ENCODE data around the gene RPS23.

Gene RPS23

DNA sequence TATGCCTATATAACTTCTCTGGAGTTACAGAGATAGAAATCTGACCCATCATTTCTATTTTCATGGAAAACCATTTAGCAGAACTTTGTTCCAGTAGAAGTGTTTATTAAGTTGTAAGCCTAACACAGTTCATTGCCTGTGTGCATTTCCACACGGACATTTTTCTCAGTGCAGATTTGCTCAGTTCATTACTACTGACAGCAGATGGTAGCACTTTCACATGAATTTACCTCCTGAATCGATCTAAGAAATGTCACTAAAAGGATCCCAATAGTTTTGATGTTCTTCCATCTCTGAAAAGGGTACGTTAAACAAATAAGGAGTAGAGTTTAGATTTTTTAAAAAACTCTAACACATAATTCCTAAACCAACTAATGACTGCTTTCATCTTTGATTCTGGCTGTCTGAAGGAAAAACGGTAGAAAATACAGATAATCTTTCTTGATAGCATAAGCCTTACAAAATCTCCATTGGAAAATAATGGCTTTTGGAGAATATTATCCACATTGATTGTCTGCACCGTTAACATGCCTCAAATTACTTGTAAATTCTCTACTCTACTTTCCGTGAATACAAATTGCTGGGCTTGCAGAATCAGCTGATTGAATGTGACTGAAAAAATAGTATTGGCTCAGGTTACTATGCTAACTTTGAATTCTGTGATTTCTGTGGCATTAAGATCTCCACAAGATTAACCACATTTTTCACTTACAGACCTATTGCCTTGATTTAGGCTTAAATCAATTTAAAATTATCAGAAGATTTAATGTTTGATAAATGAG lies 33.1 kb downstream of the RPS23 start:
- H3K4me1 Mint-ChIP-seq (ENCODE audit: low read depth): no peaks in the 10 kb centered on the region
- H3K36me3 Mint-ChIP-seq (ENCODE audit: low read depth): peaks cover 5% of the 10 kb centered on the region
- no peaks in the 10 kb centered on the region for H3K27me3 Mint-ChIP-seq (ENCODE audit: low read depth)
- H3K27ac Mint-ChIP-seq: no peak overlapping the region
- H3K9me3 Mint-ChIP-seq: peaks cover 18% of the 10 kb centered on the region
- no peak overlapping the region for H3K4me3 Mint-ChIP-seq

DNA sequence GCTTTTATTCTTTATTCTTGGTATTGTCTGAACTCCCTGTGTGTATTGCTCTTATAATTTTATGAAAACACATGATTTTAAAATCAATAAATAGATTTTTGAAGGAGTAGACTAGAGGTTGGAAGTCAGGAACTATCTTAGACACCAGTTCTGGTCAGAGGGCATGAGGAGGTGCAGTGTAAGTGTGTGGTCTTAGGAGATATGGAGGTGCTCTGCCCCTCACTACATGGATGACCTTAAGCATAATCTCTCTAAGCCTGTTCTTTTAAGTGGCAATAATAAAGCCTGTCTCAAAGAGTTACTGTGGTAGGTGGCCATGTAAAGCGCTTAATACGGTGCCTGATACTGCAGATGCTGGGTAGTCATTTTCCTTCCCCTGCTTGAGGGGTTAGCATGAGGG lies 34.0 kb downstream of the RPS23 start:
- Mint-ChIP-seq H3K4me3 (no peak overlapping the region), H3K27me3 (ENCODE audit: low read depth) (no peaks in the 10 kb centered on the region), H3K27ac (no peak overlapping the region), H3K36me3 (ENCODE audit: low read depth) (peaks cover 5% of the 10 kb centered on the region), H3K4me1 (ENCODE audit: low read depth) (no peaks in the 10 kb centered on the region), H3K9me3 (peaks cover 18% of the 10 kb centered on the region)

DNA sequence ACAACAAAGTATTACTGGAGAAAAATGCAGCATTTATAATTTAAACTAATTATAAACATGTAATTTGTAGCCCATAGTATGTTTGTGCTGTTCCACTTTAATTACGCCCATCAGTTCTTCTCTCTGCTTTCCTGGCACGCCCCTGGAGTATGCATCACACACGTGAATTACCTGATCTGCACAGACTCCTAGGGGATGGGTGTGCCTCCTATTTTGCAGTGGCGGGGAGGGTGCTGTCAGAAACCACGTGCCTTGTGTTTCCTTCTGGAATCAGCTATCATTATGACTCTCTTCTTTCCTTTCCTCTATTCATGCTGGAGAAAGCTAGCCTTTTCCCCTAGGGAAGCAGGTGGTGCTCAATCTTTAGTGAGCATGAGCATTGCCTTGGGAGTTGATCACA lies 43.3 kb downstream of the RPS23 start:
- H3K36me3 Mint-ChIP-seq (ENCODE audit: low read depth): no peaks in the 10 kb centered on the region
- no peaks in the 10 kb centered on the region for H3K4me1 Mint-ChIP-seq (ENCODE audit: low read depth)
- H3K27ac Mint-ChIP-seq: no peak overlapping the region
- H3K4me3 Mint-ChIP-seq: no peak overlapping the region
- H3K9me3 Mint-ChIP-seq: no peaks in the 10 kb centered on the region
- no peaks in the 10 kb centered on the region for H3K27me3 Mint-ChIP-seq (ENCODE audit: low read depth)

DNA sequence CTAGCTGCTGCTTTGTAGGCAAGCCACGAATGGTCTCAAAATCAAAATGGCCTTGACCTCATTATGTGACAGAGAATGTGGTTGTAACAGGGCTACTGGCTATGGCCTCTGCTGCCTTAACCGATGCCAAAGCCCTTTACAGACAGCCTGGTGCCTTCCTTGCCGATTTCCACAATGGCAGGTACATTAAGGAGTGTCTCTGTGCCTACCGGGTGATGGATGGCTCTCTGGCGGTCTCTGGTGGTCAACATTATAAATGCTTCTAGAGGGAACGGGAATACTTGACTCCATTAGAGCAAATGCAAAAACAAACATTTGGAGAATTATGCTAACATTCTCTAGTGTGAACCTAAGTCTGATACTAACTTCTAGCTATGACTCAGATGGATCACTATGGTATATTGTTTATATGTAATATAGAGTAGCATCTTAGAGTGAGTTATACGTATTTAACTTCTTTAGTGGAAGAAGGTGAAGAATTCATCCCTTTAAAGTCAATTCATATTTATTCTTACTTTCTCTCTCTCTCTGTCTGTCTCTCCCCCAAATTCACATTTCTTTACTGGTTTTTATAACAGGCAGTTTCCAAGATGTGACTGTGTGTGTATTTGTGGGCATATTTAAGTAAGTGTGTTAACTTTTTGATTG lies 52.5 kb downstream of the RPS23 start:
- H3K9me3 Mint-ChIP-seq: no peaks in the 10 kb centered on the region
- no peak overlapping the region for H3K4me3 Mint-ChIP-seq
- peaks cover 3% of the 10 kb centered on the region for H3K4me1 Mint-ChIP-seq (ENCODE audit: low read depth)
- no peaks in the 10 kb centered on the region for H3K27me3 Mint-ChIP-seq (ENCODE audit: low read depth)
- no peaks in the 10 kb centered on the region for H3K36me3 Mint-ChIP-seq (ENCODE audit: low read depth)
- H3K27ac Mint-ChIP-seq: no peak overlapping the region
